Measurements from ENCODE around the gene AGPS.

The AGPS gene

GRCh38 chr2:177592397-177592796 lies 199.8 kb downstream of the AGPS start:
- DNase-seq (ENCODE audit: low spot score) = no peak

- no peak for DNase-seq (ENCODE audit: low spot score)
These were observed 200.4 kb downstream of the AGPS start for GRCh38 chr2:177592945-177593344.

- DNase-seq (ENCODE audit: low spot score) = no peak
These were observed 200.8 kb downstream of the AGPS start for GRCh38 chr2:177593402-177593801.

All from putamen (tissue), 1 donor.